ENCODE data around the gene KRTAP5-9.
"Not testable (repeated sequence)": the region's sequence is repeated elsewhere in the genome, so short reads cannot be mapped to it uniquely, and the experiment has no call there.

Gene KRTAP5-9

GRCh38 chr11:71566081-71566620 lies 17.9 kb downstream of the KRTAP5-9 start:
- H3K9me3 Mint-ChIP-seq = no peaks in the 10 kb centered on the region
- H3K4me1 Mint-ChIP-seq = peaks cover 5% of the 10 kb centered on the region
- H3K4me3 Mint-ChIP-seq = no peak overlapping the region
- ATAC-seq = no peak
- no peak overlapping the region for H3K27ac Mint-ChIP-seq
- peaks cover 74% of the 10 kb centered on the region for H3K27me3 Mint-ChIP-seq
- H3K36me3 Mint-ChIP-seq = no peaks in the 10 kb centered on the region

GRCh38 chr11:71566626-71567599 lies 18.7 kb downstream of the KRTAP5-9 start:
- peaks cover 67% of the 10 kb centered on the region for H3K27me3 Mint-ChIP-seq
- H3K36me3 Mint-ChIP-seq, H3K4me3 Mint-ChIP-seq, H3K27ac Mint-ChIP-seq, ATAC-seq, H3K9me3 Mint-ChIP-seq, H3K4me1 Mint-ChIP-seq: not testable (repeated sequence)

- not testable (repeated sequence) for H3K27ac Mint-ChIP-seq, H3K4me3 Mint-ChIP-seq, ATAC-seq, H3K9me3 Mint-ChIP-seq, H3K36me3 Mint-ChIP-seq, H3K4me1 Mint-ChIP-seq
- H3K27me3 Mint-ChIP-seq = peaks cover 64% of the 10 kb centered on the region
Measured at GRCh38 chr11:71567633-71568032, 19.4 kb downstream of the KRTAP5-9 start.

GRCh38 chr11:71568704-71569349 lies 20.6 kb downstream of the KRTAP5-9 start:
- Mint-ChIP-seq H3K27me3 (peaks cover 56% of the 10 kb centered on the region), H3K36me3 (no peaks in the 10 kb centered on the region), H3K4me3 (no peak overlapping the region), H3K27ac (no peak overlapping the region), H3K4me1 (no peaks in the 10 kb centered on the region), H3K9me3 (no peaks in the 10 kb centered on the region)
- ATAC-seq = no peak

GRCh38 chr11:71571101-71571850 lies 23.1 kb downstream of the KRTAP5-9 start:
- H3K27ac Mint-ChIP-seq, H3K36me3 Mint-ChIP-seq, ATAC-seq, H3K9me3 Mint-ChIP-seq, H3K4me3 Mint-ChIP-seq, H3K4me1 Mint-ChIP-seq: not testable (repeated sequence)
- H3K27me3 Mint-ChIP-seq = peaks cover 35% of the 10 kb centered on the region

GRCh38 chr11:71572811-71573210 lies 24.6 kb downstream of the KRTAP5-9 start:
- H3K9me3 Mint-ChIP-seq = no peaks in the 10 kb centered on the region
- H3K27me3 Mint-ChIP-seq = peaks cover 21% of the 10 kb centered on the region
- no peak overlapping the region for H3K27ac Mint-ChIP-seq
- no peaks in the 10 kb centered on the region for H3K36me3 Mint-ChIP-seq
- H3K4me3 Mint-ChIP-seq = no peak overlapping the region
- H3K4me1 Mint-ChIP-seq = peaks cover 6% of the 10 kb centered on the region
- no peak for ATAC-seq

GRCh38 chr11:71574418-71574817 lies 26.2 kb downstream of the KRTAP5-9 start:
- ATAC-seq = no peak
- H3K36me3 Mint-ChIP-seq = no peaks in the 10 kb centered on the region
- H3K4me3 Mint-ChIP-seq = no peak overlapping the region
- no peak overlapping the region for H3K27ac Mint-ChIP-seq
- H3K4me1 Mint-ChIP-seq = peaks cover 6% of the 10 kb centered on the region
- peaks cover 21% of the 10 kb centered on the region for H3K27me3 Mint-ChIP-seq
- H3K9me3 Mint-ChIP-seq = no peaks in the 10 kb centered on the region

GRCh38 chr11:71575723-71576424 lies 27.7 kb downstream of the KRTAP5-9 start:
- Mint-ChIP-seq H3K4me1 (peaks cover 8% of the 10 kb centered on the region), H3K9me3 (no peaks in the 10 kb centered on the region), H3K36me3 (no peaks in the 10 kb centered on the region), H3K27me3 (peaks cover 23% of the 10 kb centered on the region), H3K4me3 (no peak overlapping the region), H3K27ac (no peak overlapping the region)
- no peak for ATAC-seq

- peaks cover 11% of the 10 kb centered on the region for H3K4me1 Mint-ChIP-seq
- H3K9me3 Mint-ChIP-seq = not testable (repeated sequence)
Measured at GRCh38 chr11:71576688-71577465, 28.7 kb downstream of the KRTAP5-9 start.

GRCh38 chr11:71577469-71578004 lies 29.3 kb downstream of the KRTAP5-9 start:
- H3K4me3 Mint-ChIP-seq = no peak overlapping the region
- H3K9me3 Mint-ChIP-seq = no peaks in the 10 kb centered on the region
- ATAC-seq = no peak
- no peaks in the 10 kb centered on the region for H3K36me3 Mint-ChIP-seq
- no peak overlapping the region for H3K27ac Mint-ChIP-seq
- peaks cover 11% of the 10 kb centered on the region for H3K4me1 Mint-ChIP-seq
- peaks cover 32% of the 10 kb centered on the region for H3K27me3 Mint-ChIP-seq

More at GRCh38 chr11:71576688-71577465, 28.7 kb downstream of the KRTAP5-9 start:
- H3K36me3 Mint-ChIP-seq, H3K27ac Mint-ChIP-seq, H3K4me3 Mint-ChIP-seq, ATAC-seq: not testable (repeated sequence)
- H3K27me3 Mint-ChIP-seq = peaks cover 29% of the 10 kb centered on the region

- not testable (repeated sequence) for H3K27ac Mint-ChIP-seq, ATAC-seq, H3K36me3 Mint-ChIP-seq, H3K4me3 Mint-ChIP-seq, H3K9me3 Mint-ChIP-seq
- Mint-ChIP-seq H3K4me1 (peaks cover 11% of the 10 kb centered on the region), H3K27me3 (peaks cover 42% of the 10 kb centered on the region)
Measured at GRCh38 chr11:71579513-71579912, 31.3 kb downstream of the KRTAP5-9 start.

- ATAC-seq = no peak
Measured at GRCh38 chr11:71580057-71581003, 32.1 kb downstream of the KRTAP5-9 start.

GRCh38 chr11:71581826-71582225 lies 33.6 kb downstream of the KRTAP5-9 start:
- Mint-ChIP-seq H3K36me3 (no peaks in the 10 kb centered on the region), H3K27ac (no peak overlapping the region), H3K4me1 (peaks cover 5% of the 10 kb centered on the region), H3K27me3 (peaks cover 53% of the 10 kb centered on the region), H3K9me3 (no peaks in the 10 kb centered on the region), H3K4me3 (no peak overlapping the region)
- no peak for ATAC-seq

More at GRCh38 chr11:71580057-71581003, 32.1 kb downstream of the KRTAP5-9 start:
- no peaks in the 10 kb centered on the region for H3K36me3 Mint-ChIP-seq
- no peaks in the 10 kb centered on the region for H3K9me3 Mint-ChIP-seq
- H3K27me3 Mint-ChIP-seq = peaks cover 50% of the 10 kb centered on the region
- H3K4me3 Mint-ChIP-seq = no peak overlapping the region
- no peak overlapping the region for H3K27ac Mint-ChIP-seq
- peaks cover 9% of the 10 kb centered on the region for H3K4me1 Mint-ChIP-seq

All from stimulated activated memory B cell treated with anti-CD40 and anti-IgM and Interleukin-4, amounts not matched to agents 10 μg/mL and 1 μg/mL and 100 μg/mL, for 72 hours (primary cell).